Transverse colon (tissue), 3 donors: Measurements from ENCODE around the gene MRTO4.

Source experiments
- POLR2A ChIP-seq: fragments of 450-650 bp; IDR thresholded peaks from one replicate; pipeline ENCODE4 v1.6.1; 2016; ENCODE audit warnings: antibody characterized with exemption, mild to moderate bottlenecking, moderate library complexity
- TF ChIP-seq, protein P1 (sequence below), 5 experiments: fragments of 200-600 bp in 3 of 5; fragments of 450-650 bp in 2 of 5; sonication (generic) in 3 of 5; IDR thresholded peaks; 1 replicate in 2 of 5; 2 replicates in 3 of 5; pipeline ENCODE4 v1.5.1; 2016 to 2017; ENCODE audit warnings: antibody characterized with exemption in 5 of 5, inconsistent platforms in 3 of 5, mild to moderate bottlenecking in 2 of 5, moderate library complexity in 1 of 5

DNA sequence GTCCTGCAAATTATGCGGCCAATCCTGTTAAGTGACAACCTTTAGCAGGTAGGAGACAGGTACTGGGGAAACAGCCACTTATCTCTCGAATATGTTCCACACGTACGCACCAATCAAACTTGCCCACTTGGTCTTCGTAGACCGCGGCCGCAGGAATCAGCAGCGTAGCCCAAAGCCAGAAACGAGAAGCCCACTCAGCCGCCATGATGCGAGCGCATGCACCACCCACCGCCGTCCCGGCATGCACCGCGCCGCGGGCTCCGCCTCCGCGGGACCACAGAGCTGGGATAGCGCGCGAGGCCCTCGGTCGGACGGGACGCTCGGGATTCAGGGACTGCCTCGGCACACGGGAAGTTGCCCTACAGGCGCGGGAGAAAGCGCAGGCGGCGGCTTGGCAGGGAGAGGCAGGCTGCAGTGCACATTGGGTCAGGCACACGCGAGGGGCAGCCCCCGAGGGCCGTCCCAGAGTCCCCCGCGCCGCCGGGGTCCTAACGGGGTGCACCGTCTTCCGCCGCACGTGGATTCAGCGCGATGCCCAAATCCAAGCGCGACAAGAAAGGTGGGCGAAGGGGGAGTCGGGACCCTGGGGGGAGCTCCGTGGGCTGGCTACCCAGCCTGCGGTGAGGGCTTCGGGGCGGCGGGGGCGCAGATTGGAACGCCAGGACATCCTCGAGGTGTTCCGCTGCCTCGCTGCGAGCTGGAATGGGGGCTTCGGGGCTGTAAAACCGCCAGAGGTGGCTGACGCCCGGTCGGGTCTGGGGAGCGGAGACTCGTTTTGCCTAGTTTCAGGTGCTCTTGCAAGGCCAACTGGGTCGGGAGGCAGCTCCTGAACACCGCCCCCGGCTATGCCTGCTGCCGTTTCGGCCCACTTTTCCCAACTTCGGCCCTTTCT, at the start of gene MRTO4, which contains the start of gene EMC1:
- TF ChIP-seq, protein P1, sequence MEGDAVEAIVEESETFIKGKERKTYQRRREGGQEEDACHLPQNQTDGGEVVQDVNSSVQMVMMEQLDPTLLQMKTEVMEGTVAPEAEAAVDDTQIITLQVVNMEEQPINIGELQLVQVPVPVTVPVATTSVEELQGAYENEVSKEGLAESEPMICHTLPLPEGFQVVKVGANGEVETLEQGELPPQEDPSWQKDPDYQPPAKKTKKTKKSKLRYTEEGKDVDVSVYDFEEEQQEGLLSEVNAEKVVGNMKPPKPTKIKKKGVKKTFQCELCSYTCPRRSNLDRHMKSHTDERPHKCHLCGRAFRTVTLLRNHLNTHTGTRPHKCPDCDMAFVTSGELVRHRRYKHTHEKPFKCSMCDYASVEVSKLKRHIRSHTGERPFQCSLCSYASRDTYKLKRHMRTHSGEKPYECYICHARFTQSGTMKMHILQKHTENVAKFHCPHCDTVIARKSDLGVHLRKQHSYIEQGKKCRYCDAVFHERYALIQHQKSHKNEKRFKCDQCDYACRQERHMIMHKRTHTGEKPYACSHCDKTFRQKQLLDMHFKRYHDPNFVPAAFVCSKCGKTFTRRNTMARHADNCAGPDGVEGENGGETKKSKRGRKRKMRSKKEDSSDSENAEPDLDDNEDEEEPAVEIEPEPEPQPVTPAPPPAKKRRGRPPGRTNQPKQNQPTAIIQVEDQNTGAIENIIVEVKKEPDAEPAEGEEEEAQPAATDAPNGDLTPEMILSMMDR (IDR thresholded peaks at IDR 0.05) = no peak
- peak; percentile 67 for TF ChIP-seq POLR2A
